ENCODE data around the gene RAB8A.

DNA sequence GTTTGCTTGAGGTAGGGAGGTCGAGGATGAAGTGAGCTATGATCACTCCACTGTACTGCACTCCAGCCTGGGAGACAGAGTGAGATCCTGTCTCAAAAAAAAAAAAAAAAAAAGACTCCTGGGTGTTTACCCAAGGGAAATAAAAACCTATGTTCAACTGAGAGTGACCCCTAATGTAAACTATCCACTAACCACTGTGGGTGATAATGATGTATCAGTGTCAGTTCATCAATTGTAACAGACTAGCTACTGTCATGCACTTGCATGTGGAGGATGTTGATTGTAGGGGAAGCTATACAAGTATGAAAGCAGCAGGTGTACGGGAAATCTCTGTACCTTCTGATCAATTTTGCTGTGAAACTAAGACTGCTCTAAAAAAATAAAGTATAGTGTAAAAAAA is 64.3 kb downstream of the RAB8A start:
- TF ChIP-seq, protein P1, sequence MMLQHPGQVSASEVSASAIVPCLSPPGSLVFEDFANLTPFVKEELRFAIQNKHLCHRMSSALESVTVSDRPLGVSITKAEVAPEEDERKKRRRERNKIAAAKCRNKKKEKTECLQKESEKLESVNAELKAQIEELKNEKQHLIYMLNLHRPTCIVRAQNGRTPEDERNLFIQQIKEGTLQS (IDR thresholded peaks at IDR 0.05; ENCODE audit: insufficient read depth, low read depth, low read length): no peak
- TF ChIP-seq, protein P2, sequence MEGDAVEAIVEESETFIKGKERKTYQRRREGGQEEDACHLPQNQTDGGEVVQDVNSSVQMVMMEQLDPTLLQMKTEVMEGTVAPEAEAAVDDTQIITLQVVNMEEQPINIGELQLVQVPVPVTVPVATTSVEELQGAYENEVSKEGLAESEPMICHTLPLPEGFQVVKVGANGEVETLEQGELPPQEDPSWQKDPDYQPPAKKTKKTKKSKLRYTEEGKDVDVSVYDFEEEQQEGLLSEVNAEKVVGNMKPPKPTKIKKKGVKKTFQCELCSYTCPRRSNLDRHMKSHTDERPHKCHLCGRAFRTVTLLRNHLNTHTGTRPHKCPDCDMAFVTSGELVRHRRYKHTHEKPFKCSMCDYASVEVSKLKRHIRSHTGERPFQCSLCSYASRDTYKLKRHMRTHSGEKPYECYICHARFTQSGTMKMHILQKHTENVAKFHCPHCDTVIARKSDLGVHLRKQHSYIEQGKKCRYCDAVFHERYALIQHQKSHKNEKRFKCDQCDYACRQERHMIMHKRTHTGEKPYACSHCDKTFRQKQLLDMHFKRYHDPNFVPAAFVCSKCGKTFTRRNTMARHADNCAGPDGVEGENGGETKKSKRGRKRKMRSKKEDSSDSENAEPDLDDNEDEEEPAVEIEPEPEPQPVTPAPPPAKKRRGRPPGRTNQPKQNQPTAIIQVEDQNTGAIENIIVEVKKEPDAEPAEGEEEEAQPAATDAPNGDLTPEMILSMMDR (IDR thresholded peaks at IDR 0.05; ENCODE audit: control extremely low read depth in 1 of 3, insufficient read depth in 1 of 3, low read depth in 1 of 3, low read length in 3 of 3): no peak
- TF ChIP-seq EP300 (IDR thresholded peaks at IDR 0.05; ENCODE audit: borderline replicate concordance in 1 of 2, low read depth in 2 of 2, low read length in 2 of 2) (no peak), RAD21 (IDR thresholded peaks at IDR 0.05 in 1 of 2, conservative IDR thresholded peaks at IDR 0.05 in 1 of 2; ENCODE audit: low read depth in 2 of 2, low read length in 2 of 2) (no peak), POLR2AphosphoS5 (IDR thresholded peaks at IDR 0.05; ENCODE audit: low read depth, low read length) (no peak), NRF1 (IDR thresholded peaks at IDR 0.05; ENCODE audit: low read depth, low read length) (no peak), BRCA1 (IDR thresholded peaks at IDR 0.05; ENCODE audit: low read depth, low read length) (no peak), EZH2 (IDR thresholded peaks at IDR 0.05; ENCODE audit: low read depth, low read length, severe bottlenecking) (no peak), FOSL1 (IDR thresholded peaks at IDR 0.05; ENCODE audit: insufficient read depth, low read depth, low read length) (no peak), ZNF274 (IDR thresholded peaks at IDR 0.05; ENCODE audit: borderline replicate concordance, extremely low read depth, low read length) (no peak), CHD1 (IDR thresholded peaks at IDR 0.05; ENCODE audit: low read depth, low read length) (no peak), YY1 (IDR thresholded peaks at IDR 0.05; ENCODE audit: low read depth, low read length) (no peak)
- TF ChIP-seq, protein P3, sequence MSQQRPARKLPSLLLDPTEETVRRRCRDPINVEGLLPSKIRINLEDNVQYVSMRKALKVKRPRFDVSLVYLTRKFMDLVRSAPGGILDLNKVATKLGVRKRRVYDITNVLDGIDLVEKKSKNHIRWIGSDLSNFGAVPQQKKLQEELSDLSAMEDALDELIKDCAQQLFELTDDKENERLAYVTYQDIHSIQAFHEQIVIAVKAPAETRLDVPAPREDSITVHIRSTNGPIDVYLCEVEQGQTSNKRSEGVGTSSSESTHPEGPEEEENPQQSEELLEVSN (IDR thresholded peaks at IDR 0.05): no peak

Measured in H1 (cell line).